ENCODE data around the gene DIPK1B. TPM values are rescaled to one million over a fixed set of nuclear protein-coding genes. Genes with fewer than 3 reads are reported as not detected.

The DIPK1B gene
- total RNA-seq, 3 donors from 2014 or later, result 1.0 to 10.0 (median 2.9) TPM

GRCh38 chr9:136713550-136713949, 1.2 kb downstream of the DIPK1B start:
- TF ChIP-seq, protein P1, sequence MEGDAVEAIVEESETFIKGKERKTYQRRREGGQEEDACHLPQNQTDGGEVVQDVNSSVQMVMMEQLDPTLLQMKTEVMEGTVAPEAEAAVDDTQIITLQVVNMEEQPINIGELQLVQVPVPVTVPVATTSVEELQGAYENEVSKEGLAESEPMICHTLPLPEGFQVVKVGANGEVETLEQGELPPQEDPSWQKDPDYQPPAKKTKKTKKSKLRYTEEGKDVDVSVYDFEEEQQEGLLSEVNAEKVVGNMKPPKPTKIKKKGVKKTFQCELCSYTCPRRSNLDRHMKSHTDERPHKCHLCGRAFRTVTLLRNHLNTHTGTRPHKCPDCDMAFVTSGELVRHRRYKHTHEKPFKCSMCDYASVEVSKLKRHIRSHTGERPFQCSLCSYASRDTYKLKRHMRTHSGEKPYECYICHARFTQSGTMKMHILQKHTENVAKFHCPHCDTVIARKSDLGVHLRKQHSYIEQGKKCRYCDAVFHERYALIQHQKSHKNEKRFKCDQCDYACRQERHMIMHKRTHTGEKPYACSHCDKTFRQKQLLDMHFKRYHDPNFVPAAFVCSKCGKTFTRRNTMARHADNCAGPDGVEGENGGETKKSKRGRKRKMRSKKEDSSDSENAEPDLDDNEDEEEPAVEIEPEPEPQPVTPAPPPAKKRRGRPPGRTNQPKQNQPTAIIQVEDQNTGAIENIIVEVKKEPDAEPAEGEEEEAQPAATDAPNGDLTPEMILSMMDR (IDR thresholded peaks at IDR 0.05), result no peak
- ATAC-seq, result no peak
- H3K4me3 ChIP-seq, result no peak overlapping the region

DNA sequence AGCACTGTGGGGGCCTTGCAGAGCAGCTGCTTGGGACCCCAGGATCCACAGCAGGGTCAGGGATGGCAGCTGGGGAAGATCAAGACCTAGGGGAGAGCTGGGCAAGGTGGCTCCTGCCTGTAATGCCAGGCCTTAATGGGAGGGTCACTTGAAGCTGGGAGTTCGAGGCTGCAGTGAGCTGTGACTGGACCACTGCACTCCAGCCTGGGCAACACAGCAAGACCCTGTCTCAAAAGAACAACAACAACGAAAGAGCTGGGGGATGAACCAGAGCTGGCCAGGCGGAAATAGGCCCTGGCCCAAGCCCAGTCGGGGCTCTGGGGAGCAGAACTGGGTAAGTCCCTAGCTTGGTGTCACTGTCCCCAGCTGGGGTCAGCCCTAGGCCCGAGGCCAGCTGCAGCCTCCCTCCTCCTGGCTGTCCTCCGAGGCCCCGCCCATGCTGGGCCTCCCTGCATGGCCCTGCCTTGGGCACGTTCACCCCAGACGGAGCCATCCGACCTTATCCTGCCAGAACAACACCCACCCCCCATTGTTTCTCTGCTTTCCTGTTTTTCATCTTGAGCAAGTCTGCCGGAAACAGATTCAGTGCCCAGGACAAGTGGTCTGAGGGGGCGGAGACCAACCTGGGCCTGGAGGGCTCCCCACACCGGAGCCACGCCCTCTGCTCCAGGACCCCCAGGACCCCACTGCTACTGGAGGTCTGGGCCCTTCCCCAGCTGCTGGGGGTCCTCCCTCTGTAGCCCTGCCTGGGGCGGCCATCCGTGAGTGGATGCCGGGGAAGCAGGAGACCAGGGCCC, 1.9 kb downstream of the DIPK1B start:
- ATAC-seq, result no peak

More at GRCh38 chr9:136713550-136713949, 1.2 kb downstream of the DIPK1B start:
- Histone ChIP-seq H3K4me1 (ENCODE audit: low read depth) (peaks cover 6% of the 10 kb centered on the region), H3K36me3 (ENCODE audit: low read depth) (no peaks in the 10 kb centered on the region), H3K9me3 (no peaks in the 10 kb centered on the region)
- intact Hi-C loops (cut with DNase I, micrococcal nuclease), result no loop called here
- DNase-seq, result no peak

GRCh38 chr9:136714893-136715274, 2.5 kb downstream of the DIPK1B start:
- no peak overlapping the region for H3K4me3 ChIP-seq
- DNase-seq (no peak), ATAC-seq (no peak)
- H3K4me1 ChIP-seq (ENCODE audit: low read depth), result peaks cover 12% of the 10 kb centered on the region
- H3K9me3 ChIP-seq, result no peaks in the 10 kb centered on the region
- intact Hi-C loops (cut with DNase I, micrococcal nuclease), result no loop called here
- no peaks in the 10 kb centered on the region for H3K36me3 ChIP-seq (ENCODE audit: low read depth)
- TF ChIP-seq, protein P1 (IDR thresholded peaks at IDR 0.05), result no peak

More for the DNA sequence above, 1.9 kb downstream of the DIPK1B start:
- Histone ChIP-seq H3K9me3 (no peaks in the 10 kb centered on the region), H3K36me3 (ENCODE audit: low read depth) (no peaks in the 10 kb centered on the region), H3K4me3 (no peak overlapping the region), H3K4me1 (ENCODE audit: low read depth) (peaks cover 11% of the 10 kb centered on the region)
- TF ChIP-seq, protein P1 (IDR thresholded peaks at IDR 0.05), result no peak
- intact Hi-C loops (cut with DNase I, micrococcal nuclease), result no loop called here
- no peak for DNase-seq

- TF ChIP-seq, protein P1 (IDR thresholded peaks at IDR 0.05), result no peak
- Histone ChIP-seq H3K36me3 (ENCODE audit: low read depth) (no peaks in the 10 kb centered on the region), H3K4me1 (ENCODE audit: low read depth) (peaks cover 6% of the 10 kb centered on the region), H3K4me3 (no peak overlapping the region), H3K9me3 (no peaks in the 10 kb centered on the region)
- DNase-seq (no peak), ATAC-seq (no peak)
- intact Hi-C loops (cut with DNase I, micrococcal nuclease), result no loop called here
These were observed 5.0 kb downstream of the DIPK1B start for GRCh38 chr9:136717399-136717798.

GRCh38 chr9:136718345-136719194, 6.2 kb downstream of the DIPK1B start:
- intact Hi-C loops (cut with DNase I, micrococcal nuclease), result no loop called here
- Histone ChIP-seq H3K36me3 (ENCODE audit: low read depth) (no peaks in the 10 kb centered on the region), H3K4me1 (ENCODE audit: low read depth) (peaks cover 6% of the 10 kb centered on the region), H3K9me3 (no peaks in the 10 kb centered on the region), H3K4me3 (no peak overlapping the region)
- TF ChIP-seq, protein P1 (IDR thresholded peaks at IDR 0.05), result no peak
- ATAC-seq (no peak), DNase-seq (no peak)

Measured in mucosa of descending colon (tissue), 3 donors.